ENCODE data around the gene KCTD17.

The KCTD17 gene

DNA sequence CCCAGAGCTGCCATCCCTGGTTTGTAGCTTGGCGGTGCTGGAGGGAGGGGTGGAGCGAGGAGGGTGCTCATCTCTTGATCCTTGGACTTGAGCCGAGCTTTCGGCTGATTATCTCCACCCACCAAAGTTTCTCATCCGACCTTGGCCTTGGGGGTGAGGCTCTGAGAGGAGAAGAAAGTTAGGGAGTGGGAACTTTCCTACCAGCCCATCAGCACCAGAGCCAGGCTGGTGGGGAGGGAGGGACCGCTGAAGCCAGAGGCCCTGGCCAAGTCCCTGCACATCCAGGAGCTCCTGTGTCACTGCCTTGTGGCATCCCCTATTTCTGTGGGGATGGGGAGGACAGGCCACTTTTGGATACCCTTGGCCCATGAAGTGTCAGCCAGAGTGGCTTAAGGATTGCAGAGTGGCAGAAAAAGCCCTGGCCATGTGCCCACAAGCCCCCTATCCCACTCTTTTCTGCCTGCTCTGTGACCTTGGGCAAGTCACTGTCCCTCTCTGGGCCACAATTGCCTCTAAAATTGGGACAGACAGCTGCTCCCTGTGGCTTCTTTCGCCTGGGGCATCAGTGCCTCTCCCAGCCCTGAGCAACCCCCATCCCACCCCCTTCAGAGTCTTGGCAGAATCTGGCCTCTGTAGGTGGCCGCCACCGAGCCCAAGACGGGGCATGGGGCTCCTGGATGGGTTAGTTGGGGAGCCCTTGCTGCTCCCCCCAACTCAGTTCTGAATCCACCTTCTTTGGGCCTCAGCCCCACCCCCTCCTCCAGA is 10.3 kb downstream of the KCTD17 start:
- no peak for DNase-seq (ENCODE audit: low spot score in 2 of 2)
- H3K36me3 Mint-ChIP-seq (ENCODE audit: insufficient read depth), result peaks cover 10% of the 10 kb centered on the region
- ATAC-seq (replicated peaks; ENCODE audit: extremely low read depth, poor library complexity, severe bottlenecking), result no peak
- no peaks in the 10 kb centered on the region for H3K9me3 Mint-ChIP-seq
- peak overlapping the region; percentile 20 for H3K4me3 Mint-ChIP-seq
- H3K27ac Mint-ChIP-seq (ENCODE audit: low read depth), result peak overlapping the region; percentile 41
- H3K4me1 Mint-ChIP-seq, result peaks cover 17% of the 10 kb centered on the region
- H3K27me3 Mint-ChIP-seq, result no peaks in the 10 kb centered on the region

GRCh38 chr22:37062376-37062675 is 10.8 kb downstream of the KCTD17 start:
- DNase-seq (ENCODE audit: low spot score in 2 of 2) (no peak), ATAC-seq (replicated peaks; ENCODE audit: extremely low read depth, poor library complexity, severe bottlenecking) (no peak)
- no peaks in the 10 kb centered on the region for H3K9me3 Mint-ChIP-seq
- H3K4me3 Mint-ChIP-seq, result no peak overlapping the region
- peaks cover 17% of the 10 kb centered on the region for H3K4me1 Mint-ChIP-seq
- H3K27me3 Mint-ChIP-seq, result no peaks in the 10 kb centered on the region
- peaks cover 8% of the 10 kb centered on the region for H3K36me3 Mint-ChIP-seq (ENCODE audit: insufficient read depth)
- H3K27ac Mint-ChIP-seq (ENCODE audit: low read depth), result no peak overlapping the region

GRCh38 chr22:37062702-37063381 is 11.3 kb downstream of the KCTD17 start:
- DNase-seq (ENCODE audit: low spot score in 2 of 2) (no peak), ATAC-seq (replicated peaks; ENCODE audit: extremely low read depth, poor library complexity, severe bottlenecking) (no peak)
- H3K4me3 Mint-ChIP-seq, result no peak overlapping the region
- H3K36me3 Mint-ChIP-seq (ENCODE audit: insufficient read depth), result peaks cover 5% of the 10 kb centered on the region
- peaks cover 17% of the 10 kb centered on the region for H3K4me1 Mint-ChIP-seq
- no peaks in the 10 kb centered on the region for H3K9me3 Mint-ChIP-seq
- no peaks in the 10 kb centered on the region for H3K27me3 Mint-ChIP-seq
- peak overlapping the region; percentile 57 for H3K27ac Mint-ChIP-seq (ENCODE audit: low read depth)

GRCh38 chr22:37063431-37064420 is 12.2 kb downstream of the KCTD17 start:
- H3K36me3 Mint-ChIP-seq (ENCODE audit: insufficient read depth), result peaks cover 4% of the 10 kb centered on the region
- H3K9me3 Mint-ChIP-seq, result no peaks in the 10 kb centered on the region
- H3K27me3 Mint-ChIP-seq, result no peaks in the 10 kb centered on the region
- no peak for DNase-seq (ENCODE audit: low spot score in 2 of 2)
- no peak overlapping the region for H3K4me3 Mint-ChIP-seq
- no peak for ATAC-seq (replicated peaks; ENCODE audit: extremely low read depth, poor library complexity, severe bottlenecking)
- peak overlapping the region; percentile 57 for H3K27ac Mint-ChIP-seq (ENCODE audit: low read depth)
- H3K4me1 Mint-ChIP-seq, result peaks cover 17% of the 10 kb centered on the region

- Mint-ChIP-seq H3K36me3 (ENCODE audit: insufficient read depth) (peaks cover 4% of the 10 kb centered on the region), H3K9me3 (no peaks in the 10 kb centered on the region), H3K4me3 (no peak overlapping the region), H3K27me3 (peaks cover 3% of the 10 kb centered on the region), H3K4me1 (peaks cover 17% of the 10 kb centered on the region), H3K27ac (ENCODE audit: low read depth) (no peak overlapping the region)
- no peak for ATAC-seq (replicated peaks; ENCODE audit: extremely low read depth, poor library complexity, severe bottlenecking)
- no peak for DNase-seq (ENCODE audit: low spot score in 2 of 2)
These were observed 13.0 kb downstream of the KCTD17 start for GRCh38 chr22:37064553-37064952.

DNA sequence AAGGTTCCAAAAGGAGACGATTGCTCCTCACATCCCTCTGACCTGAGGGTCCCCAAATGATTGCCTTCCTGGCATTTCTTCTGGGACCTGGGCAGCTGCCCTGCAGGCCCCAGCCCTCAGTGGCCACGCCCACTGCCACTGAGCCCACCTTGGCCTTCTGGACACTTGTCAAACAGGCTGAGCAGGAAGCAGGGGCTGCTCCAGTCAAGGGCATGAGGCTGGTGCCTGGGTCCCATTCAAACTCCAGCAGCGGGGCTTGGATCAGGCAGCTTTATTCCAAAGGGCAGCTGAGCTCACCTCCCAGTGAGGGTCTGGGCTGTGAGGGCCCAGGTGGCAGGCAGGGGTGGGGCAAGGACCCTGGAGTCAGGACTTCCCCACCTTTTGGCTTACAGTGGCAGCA is 13.6 kb downstream of the KCTD17 start:
- peaks cover 9% of the 10 kb centered on the region for H3K27me3 Mint-ChIP-seq
- no peak for ATAC-seq (replicated peaks; ENCODE audit: extremely low read depth, poor library complexity, severe bottlenecking)
- H3K4me1 Mint-ChIP-seq, result peaks cover 12% of the 10 kb centered on the region
- no peak for DNase-seq (ENCODE audit: low spot score in 2 of 2)
- no peaks in the 10 kb centered on the region for H3K9me3 Mint-ChIP-seq
- H3K4me3 Mint-ChIP-seq, result no peak overlapping the region
- H3K27ac Mint-ChIP-seq (ENCODE audit: low read depth), result no peak overlapping the region
- H3K36me3 Mint-ChIP-seq (ENCODE audit: insufficient read depth), result peaks cover 3% of the 10 kb centered on the region

DNA sequence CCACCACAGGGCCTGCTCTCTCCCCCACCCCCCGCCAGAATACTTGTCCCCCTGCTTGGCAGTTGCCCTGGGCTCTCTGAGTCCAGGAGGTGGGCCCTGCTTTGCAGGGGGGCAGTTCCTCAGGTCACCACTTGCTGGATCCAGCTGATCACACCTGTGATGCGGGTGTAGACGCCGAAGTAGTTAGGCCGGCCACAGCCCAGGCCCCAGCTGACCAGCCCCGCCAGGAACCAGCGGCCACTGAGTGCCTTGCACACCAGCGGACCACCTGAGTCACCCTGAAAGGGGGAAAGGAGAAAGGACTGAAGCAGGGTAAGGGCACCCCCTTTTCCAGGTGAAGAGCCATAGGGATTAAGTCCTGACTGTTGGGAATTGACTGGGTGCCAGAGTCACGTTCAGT is 14.4 kb downstream of the KCTD17 start:
- Mint-ChIP-seq H3K4me3 (no peak overlapping the region), H3K27me3 (peaks cover 10% of the 10 kb centered on the region), H3K4me1 (peaks cover 6% of the 10 kb centered on the region), H3K27ac (ENCODE audit: low read depth) (no peak overlapping the region), H3K36me3 (ENCODE audit: insufficient read depth) (no peaks in the 10 kb centered on the region), H3K9me3 (no peaks in the 10 kb centered on the region)
- DNase-seq (ENCODE audit: low spot score in 2 of 2), result no peak
- ATAC-seq (replicated peaks; ENCODE audit: extremely low read depth, poor library complexity, severe bottlenecking), result no peak

DNA sequence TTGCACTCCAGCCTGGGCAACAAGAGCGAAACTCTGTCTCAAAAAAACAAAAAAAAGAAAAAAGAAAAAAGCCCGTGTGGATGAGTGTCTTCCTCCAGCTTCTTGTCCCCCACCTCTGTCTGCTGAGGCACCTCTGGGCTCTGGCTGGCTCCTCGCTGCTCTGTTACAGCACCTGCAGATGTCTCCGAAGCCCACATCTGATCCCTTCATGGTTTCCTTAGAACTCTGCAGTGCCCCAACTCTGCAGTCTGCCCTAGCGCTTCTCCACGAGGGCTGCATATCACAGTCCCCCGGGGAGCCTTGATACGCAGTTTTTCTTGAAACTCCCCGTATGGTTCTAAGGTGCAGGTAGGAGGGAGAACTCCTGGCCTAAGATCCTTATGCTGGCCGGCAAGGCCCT is 15.9 kb downstream of the KCTD17 start:
- no peak overlapping the region for H3K27ac Mint-ChIP-seq (ENCODE audit: low read depth)
- H3K4me1 Mint-ChIP-seq, result no peaks in the 10 kb centered on the region
- ATAC-seq (replicated peaks; ENCODE audit: extremely low read depth, poor library complexity, severe bottlenecking) (no peak), DNase-seq (ENCODE audit: low spot score in 2 of 2) (no peak)
- H3K36me3 Mint-ChIP-seq (ENCODE audit: insufficient read depth), result no peaks in the 10 kb centered on the region
- peaks cover 10% of the 10 kb centered on the region for H3K27me3 Mint-ChIP-seq
- H3K9me3 Mint-ChIP-seq, result no peaks in the 10 kb centered on the region
- H3K4me3 Mint-ChIP-seq, result no peak overlapping the region

GRCh38 chr22:37068859-37069258 is 17.3 kb downstream of the KCTD17 start:
- DNase-seq (ENCODE audit: low spot score in 2 of 2) (no peak), ATAC-seq (replicated peaks; ENCODE audit: extremely low read depth, poor library complexity, severe bottlenecking) (no peak)
- Mint-ChIP-seq H3K27ac (ENCODE audit: low read depth) (no peak overlapping the region), H3K27me3 (peaks cover 10% of the 10 kb centered on the region), H3K36me3 (ENCODE audit: insufficient read depth) (no peaks in the 10 kb centered on the region), H3K9me3 (no peaks in the 10 kb centered on the region), H3K4me1 (no peaks in the 10 kb centered on the region), H3K4me3 (no peak overlapping the region)

- H3K27ac Mint-ChIP-seq (ENCODE audit: low read depth), result no peak overlapping the region
- no peak overlapping the region for H3K4me3 Mint-ChIP-seq
- H3K9me3 Mint-ChIP-seq, result no peaks in the 10 kb centered on the region
- H3K36me3 Mint-ChIP-seq (ENCODE audit: insufficient read depth), result no peaks in the 10 kb centered on the region
- ATAC-seq (replicated peaks; ENCODE audit: extremely low read depth, poor library complexity, severe bottlenecking) (no peak), DNase-seq (ENCODE audit: low spot score in 2 of 2) (no peak)
- H3K4me1 Mint-ChIP-seq, result no peaks in the 10 kb centered on the region
- peaks cover 10% of the 10 kb centered on the region for H3K27me3 Mint-ChIP-seq
These were observed 17.8 kb downstream of the KCTD17 start for GRCh38 chr22:37069319-37069718.

DNA sequence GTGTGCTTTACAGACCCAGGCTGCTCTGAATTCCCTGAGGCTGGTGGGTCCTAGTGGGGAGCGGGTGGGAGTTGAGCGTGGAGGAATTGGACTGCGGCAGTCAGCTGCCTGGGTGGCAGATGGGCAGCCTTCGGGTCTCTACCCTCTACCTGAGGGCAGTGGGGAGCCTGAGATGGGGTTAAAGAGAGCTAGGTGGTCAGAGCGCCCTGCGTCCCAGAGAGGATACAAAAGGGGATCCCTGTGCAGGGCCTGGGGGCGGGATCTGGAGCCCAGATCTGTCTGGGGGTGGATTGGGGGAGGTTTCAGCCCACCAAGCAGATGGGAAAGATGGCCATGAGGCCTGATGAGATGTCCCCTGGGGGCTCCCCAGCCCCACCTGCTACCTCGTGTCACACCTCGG is 18.2 kb downstream of the KCTD17 start:
- Mint-ChIP-seq H3K4me3 (no peak overlapping the region), H3K9me3 (no peaks in the 10 kb centered on the region), H3K4me1 (no peaks in the 10 kb centered on the region), H3K27me3 (peaks cover 10% of the 10 kb centered on the region), H3K27ac (ENCODE audit: low read depth) (no peak overlapping the region), H3K36me3 (ENCODE audit: insufficient read depth) (no peaks in the 10 kb centered on the region)
- DNase-seq (ENCODE audit: low spot score in 2 of 2) (no peak), ATAC-seq (replicated peaks; ENCODE audit: extremely low read depth, poor library complexity, severe bottlenecking) (no peak)

DNA sequence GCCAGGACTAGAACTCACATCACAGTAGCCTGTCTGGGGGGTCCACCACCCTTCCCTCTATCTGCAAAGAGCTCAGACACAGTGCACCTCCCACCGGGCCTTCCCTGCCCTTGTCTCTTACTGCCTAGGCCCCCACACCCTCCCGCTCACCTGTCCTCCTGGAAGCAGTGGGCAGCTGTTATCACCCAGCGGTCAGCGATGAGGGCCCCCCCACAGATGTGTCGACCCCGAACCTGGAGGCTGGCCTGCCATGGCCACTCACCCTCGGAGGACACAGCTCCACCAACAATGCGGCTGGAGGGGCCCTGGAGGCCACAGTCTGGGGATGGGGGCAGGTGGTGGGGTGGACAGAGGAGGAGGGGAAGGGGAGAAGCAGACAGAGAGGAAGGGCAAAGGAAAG is 18.8 kb downstream of the KCTD17 start:
- Mint-ChIP-seq H3K4me3 (no peak overlapping the region), H3K9me3 (no peaks in the 10 kb centered on the region), H3K4me1 (no peaks in the 10 kb centered on the region), H3K27me3 (peaks cover 13% of the 10 kb centered on the region), H3K27ac (ENCODE audit: low read depth) (no peak overlapping the region), H3K36me3 (ENCODE audit: insufficient read depth) (no peaks in the 10 kb centered on the region)
- DNase-seq (ENCODE audit: low spot score in 2 of 2), result no peak
- ATAC-seq (replicated peaks; ENCODE audit: extremely low read depth, poor library complexity, severe bottlenecking), result no peak
